ENCODE results near the gene SENP5. TPM values are rescaled to one million over a fixed set of nuclear protein-coding genes. Genes with fewer than 3 reads are reported as not detected.
"Not testable (repeated sequence)": the region's sequence is repeated elsewhere in the genome, so short reads cannot be mapped to it uniquely, and the experiment has no call there.

SENP5 gene
- total RNA-seq, 2 donors from 2014 or later: 26.9 to 31.7 TPM

DNA sequence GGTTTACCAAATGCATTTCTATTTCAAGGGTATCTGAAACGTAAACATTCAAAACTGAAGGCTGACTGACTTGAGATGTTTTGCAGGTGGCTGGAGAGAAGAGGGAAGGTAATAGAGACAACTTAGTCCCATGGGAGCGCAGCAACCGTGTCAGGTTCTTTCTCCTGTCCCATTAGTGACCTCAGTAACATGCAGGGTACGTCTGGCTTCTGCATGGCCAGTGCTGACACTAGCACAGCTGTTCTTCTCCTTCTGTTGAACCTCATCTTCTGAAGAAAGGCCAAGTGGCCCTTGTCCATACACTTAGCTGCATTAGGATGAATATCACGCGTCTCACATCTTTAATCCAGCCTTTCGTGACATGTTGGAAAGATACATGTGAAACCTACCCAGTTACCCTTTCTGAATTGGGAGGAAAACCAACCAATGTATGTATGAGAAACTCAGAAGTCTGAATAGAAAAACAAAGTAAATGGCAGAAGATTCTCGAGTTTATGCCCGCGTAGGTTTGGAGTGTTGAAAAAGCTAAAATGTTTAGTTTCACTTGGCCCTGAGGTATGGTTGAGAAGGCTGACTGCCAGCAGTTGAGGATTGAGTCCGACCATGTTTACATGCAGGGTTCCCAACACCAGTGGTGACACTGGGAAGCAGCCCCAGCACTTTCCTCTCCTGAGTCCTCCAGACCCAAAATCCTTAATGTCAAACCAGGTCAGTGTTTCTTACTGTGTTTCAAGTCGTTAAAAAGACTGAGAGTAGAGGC is 64.3 kb downstream of the SENP5 start:
- ATAC-seq (no peak), DNase-seq (no peak)
- intact Hi-C loops (cut with DNase I, micrococcal nuclease): no loop called here

DNA sequence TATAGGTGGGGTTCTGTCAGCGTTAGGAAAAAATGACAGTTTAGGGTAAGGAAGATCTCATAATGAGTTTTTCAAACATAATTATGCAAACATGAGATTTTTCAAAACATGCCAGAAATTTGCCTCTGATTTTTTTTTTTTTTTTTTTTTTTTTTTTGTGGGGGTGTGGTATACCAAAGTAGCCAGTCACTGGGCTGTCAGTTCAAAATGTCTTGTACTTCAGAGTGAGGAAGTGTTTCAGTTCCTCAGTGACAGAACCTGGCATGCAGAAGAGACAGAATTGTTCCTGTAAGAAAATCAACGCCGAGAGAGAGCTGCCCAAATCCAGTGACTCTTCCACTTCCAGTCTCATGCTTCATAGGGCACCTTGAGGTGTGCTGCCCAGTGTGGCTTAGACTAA is 64.9 kb downstream of the SENP5 start:
- ATAC-seq: peak; percentile 14
- no peak for DNase-seq
- intact Hi-C loops (cut with DNase I, micrococcal nuclease): no loop called here

DNA sequence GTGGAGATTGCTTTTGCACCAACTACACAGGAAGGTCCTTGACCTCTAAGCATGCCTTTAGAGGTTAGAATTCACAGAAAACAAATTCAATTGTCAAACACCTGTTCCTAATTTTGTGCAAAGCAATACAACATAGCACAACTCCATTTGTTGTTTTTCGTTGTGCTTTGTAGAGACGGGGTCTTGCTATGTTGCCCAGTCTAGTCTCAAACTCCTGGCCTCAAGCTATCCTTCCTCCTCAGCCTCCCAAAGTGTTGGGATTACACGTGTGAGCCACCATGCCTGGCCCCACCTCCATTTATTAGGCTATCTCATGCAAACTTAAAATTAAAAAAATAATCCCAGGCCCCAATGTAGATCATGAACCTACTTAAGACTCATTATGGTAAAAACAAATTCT is 68.6 kb downstream of the SENP5 start:
- intact Hi-C loops (cut with DNase I, micrococcal nuclease): no loop called here
- DNase-seq (no peak), ATAC-seq (no peak)

DNA sequence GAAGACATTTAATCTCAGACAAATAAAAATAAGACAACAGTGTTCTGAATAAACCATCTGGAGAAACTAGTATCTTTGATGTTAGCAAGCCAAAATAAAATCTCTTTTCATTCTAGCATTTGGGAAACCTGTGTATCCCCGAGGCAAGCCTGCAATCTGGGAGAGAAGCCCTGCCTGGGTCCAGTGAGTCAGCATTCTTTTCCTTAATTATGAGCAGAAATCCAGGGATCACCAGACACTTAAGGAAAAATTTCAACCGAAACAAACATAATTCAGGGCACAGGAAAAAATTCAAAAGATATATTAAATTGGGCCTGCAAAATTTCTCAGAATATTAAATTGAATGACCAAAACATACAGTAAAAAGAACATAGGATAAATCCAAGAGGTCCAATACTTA is 70.4 kb downstream of the SENP5 start:
- intact Hi-C loops (cut with DNase I, micrococcal nuclease): no loop called here
- no peak for ATAC-seq
- no peak for DNase-seq

DNA sequence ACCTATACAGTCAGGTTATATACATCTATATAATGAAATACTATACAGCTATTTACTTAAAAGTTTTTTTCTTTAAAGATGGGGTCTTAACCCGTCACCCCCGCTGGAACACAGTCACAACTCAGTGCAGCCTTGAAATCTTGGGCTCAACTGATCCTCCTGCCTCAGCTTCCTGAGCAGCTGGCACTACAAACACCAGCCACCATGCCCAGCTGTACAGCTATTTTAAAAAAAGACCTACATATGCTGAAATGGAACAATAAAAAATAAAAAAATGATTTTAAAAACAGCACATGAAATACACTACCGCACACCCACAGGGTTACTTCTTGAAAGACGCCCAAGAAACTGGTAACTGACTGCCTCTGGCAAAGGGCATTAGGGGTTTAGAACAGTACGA is 70.9 kb downstream of the SENP5 start:
- intact Hi-C loops (cut with DNase I, micrococcal nuclease): no loop called here
- ATAC-seq (no peak), DNase-seq (no peak)

DNA sequence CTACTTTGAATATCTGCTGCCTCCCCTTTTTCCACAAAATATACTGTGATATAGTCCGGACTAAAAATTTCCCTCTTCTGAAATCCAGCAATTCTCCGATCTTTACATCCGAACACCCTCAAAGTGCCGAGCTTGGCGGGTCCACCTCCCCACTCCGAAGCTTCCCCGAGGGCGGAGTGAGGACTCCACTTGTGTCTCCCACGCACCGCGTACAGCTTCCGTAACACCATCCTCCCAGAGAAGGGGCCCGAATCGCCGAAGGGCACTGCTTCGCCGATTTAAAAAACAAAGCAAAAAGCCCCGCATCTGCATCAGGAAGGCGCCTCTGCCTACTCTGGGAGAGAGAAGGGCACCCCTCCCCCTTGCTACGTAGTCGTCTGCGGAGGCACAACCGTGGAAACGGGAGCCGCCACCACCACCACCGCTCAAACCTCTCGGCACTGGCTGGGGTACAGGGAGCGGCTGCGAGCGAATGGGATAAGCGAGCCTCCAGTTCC is 74.1 kb downstream of the SENP5 start:
- peak; percentile 64 to 71 for DNase-seq
- intact Hi-C loops (cut with DNase I, micrococcal nuclease): no loop called here
- ATAC-seq: peak; percentile 50

DNA sequence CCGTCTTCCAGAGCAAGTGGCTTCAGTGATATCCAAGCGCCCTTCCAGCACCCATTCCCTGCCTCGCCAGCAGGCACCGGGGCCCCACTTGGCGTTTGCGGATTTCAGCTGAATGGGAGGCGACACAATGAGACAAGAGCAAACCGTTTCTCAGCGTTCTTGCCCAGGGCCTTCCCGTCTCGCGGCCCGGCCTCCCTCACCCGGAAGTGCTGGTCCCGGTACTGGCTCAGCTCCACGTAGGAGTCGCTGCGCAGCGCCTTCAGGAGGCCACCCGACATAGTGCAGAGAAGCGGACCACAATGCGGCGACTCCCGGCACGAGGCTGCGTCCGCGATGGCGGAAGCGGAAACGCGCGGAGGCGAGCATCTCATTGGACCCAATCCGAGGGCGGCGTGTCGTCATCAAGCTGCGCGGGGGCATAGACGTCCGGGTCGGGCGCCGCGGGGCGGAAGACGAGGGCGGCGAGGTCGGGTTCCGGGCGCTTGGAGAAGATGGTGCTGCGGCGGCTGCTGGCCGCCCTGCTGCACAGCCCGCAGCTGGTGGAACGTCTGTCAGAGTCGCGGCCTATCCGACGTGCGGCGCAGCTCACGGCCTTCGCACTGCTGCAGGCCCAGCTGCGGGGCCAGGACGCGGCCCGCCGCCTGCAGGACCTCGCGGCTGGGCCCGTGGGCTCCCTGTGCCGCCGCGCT is 74.7 kb downstream of the SENP5 start, which contains the start of gene NCBP2:
TSS of gene NCBP2 (minus strand) at position 303 of the 689 bp plus-strand sequence. CDS start at position 278, 25 bp downstream.
- DNase-seq: peak; percentile 99 to 100
- intact Hi-C loops (cut with DNase I, micrococcal nuclease): no loop called here
- peak; percentile 82 for ATAC-seq

DNA sequence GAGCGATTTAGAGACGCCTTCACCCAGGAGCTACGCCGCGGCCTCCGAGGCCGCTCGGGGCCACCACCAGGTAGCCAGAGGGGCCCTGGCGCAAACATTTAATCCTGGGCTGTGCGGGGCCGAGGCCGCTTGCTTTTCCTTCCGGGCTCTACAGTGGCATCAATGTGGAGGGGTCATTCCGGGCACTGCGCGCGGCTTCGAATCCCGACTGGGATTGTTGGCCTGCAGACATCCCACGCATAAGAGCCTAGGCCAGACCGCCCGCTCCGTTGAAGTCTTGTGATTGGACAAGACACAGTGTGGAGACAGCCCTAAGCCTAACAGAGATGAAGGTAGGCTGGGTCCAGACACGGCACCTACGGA is 75.2 kb downstream of the SENP5 start:
- intact Hi-C loops (cut with DNase I, micrococcal nuclease): no loop called here
- peak; percentile 53 to 59 for DNase-seq
- peak; percentile 39 for ATAC-seq

DNA sequence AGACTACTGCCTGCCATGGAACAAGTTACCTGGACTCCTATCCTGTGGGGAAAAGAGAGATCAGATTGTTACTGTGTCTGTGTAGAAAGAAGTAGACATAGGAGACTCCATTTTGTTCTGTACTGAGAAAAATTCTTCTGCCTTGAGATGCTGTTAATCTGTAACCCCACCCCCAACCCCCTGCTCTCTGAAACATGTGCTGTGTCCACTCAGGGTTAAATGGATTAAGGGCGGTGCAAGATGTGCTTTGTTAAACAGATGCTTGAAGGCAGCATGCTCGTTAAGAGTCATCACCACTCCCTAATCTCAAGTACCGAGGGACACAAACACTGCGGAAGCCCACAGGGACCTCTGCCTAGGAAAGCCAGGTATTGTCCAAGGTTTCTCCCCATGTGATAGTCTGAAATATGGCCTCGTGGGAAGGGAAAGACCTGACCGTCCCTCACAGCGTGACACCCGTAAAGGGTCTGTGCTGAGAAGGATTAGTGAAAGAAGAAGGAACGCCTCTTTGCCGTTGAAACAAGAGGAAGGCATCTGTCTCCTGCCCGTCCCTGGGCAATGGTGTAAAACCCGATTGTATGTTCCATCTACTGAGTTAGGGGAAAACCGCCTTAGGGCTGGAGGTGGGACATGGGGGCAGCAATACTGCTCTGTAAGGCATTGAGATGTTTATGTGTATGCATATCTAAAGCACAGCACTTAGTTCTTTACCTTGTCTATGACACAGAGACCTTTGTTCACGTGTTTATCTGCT is 76.5 kb downstream of the SENP5 start:
- ATAC-seq; DNase-seq; intact Hi-C loops (cut with DNase I, micrococcal nuclease): not testable (repeated sequence)

DNA sequence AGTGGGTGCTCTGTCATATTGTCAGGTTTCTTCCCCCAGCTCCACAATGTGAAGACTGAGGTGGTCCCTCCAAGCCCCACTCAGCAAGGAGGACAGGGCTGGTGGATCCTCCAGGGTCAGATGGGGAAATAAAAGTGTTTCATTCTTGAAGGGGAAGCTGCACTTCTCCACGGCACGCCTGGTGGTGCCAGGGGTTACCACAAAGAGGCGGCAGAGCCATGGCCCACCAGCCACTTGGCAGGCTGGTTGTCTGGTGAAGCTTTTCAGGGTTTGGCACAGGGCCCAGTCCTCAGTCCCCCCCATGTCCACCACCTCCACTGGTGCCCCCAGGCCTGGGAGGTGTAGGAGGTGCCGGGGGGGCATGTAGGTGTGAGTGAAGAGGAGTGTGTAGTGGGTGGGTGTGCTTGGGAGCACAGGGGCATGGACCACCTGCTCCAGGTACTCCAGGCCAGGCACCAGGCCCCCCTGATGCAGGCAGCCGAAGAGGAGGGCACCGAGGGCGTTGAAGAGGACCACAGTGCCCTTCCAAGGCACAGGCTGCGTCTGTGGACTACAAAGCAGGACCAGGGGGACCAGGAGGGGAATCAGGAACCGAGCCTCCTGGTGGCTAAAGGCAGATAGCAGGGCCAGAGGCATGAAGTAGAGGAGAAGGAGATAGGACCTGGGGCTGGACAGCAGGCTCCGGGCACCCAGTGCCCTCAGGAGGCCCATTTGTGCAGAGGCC is 79.6 kb downstream of the SENP5 start:
- no peak for ATAC-seq
- intact Hi-C loops (cut with DNase I, micrococcal nuclease): no loop called here

DNA sequence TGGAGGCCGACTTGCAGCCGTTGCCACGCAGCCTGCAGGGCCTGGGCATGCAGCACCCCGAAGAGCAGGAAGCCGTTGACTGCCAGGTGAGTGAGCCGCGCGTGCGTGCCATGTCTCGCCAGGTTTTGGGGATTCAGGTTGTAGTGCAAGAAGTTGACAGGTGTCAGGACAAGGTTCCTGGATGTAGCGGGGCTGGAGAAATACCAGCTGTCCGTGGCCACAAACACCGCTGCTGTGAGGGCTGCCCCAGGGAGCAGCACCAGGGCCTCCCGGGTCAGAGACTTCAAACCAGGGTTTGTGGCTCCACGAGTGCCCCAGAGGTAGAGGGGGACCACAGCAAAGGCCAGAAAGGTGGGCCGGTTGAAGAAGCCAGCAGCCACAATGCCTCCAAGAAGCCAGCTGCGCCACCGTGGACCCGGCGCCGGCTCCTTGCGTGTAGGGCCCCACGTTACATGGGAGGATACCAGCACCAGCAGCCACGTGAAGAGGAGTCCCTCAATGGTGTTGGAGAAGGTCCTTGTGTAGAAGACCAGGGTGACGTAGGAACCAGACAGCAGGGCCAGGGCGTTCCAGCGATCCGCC is 80.2 kb downstream of the SENP5 start:
- DNase-seq: no peak
- no peak for ATAC-seq
- intact Hi-C loops (cut with DNase I, micrococcal nuclease): no loop called here

More for the DNA sequence above, 79.6 kb downstream of the SENP5 start:
- DNase-seq: no peak

DNA sequence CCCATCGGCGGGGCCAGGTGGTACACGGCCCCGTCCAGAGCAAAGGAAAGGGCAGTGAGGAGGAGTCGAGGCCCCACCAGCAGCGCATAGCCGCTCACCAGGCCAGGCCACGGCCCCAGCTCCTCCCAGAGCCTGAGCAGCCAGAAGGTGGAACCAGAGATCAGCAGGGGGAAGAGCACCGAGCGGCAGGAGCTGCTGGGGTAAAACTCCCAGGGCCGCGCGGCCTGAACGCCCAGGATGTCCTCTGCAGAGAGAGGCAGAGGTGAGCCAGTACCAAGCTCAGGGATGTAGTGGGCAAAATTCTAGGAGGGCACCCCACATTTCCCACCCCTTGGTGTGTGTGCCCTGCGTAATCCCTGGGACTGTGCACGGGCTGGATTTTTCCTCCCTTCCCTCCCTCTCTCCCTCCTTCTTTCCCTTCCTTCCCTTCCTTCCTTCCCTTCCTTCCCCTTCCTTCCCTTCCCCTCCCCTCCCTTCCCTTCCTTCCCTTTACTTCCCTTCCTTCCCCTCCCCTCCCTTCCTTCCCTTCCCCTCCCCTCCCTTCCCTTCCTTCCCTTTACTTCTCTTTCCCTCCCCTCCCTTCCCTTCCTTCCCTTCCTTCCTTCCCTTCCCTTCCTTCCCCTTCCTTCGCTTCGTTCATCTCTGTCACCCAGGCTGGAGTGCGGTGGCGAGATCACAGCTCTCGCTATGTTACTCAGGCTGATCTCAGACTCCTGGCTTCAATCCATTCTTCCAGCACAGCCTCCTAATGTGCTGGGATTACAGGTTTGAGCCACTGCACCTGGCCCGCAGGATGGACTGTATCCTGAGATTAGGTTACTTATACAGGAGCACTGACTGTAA is 80.9 kb downstream of the SENP5 start:
- ATAC-seq: peak; percentile 61
- intact Hi-C loops (cut with DNase I, micrococcal nuclease): no loop called here
- DNase-seq: peak in 1 of 2 donors; percentile 52

DNA sequence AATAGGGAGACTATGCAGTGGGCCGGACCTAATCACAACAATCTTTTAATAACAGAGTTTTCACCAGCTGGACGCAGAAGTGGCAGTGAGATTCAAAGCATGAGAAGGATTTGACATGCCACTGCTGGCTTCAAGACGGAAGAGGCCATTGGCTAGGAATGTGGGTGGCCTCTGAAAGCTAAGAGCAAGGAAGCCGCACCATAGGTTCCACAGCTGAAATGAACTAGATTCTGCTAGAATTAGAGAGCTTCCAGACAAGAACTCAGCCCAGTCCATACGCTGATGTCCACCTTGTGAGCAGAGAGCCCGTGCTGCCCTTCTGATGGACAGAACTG is 81.5 kb downstream of the SENP5 start:
- DNase-seq (no peak), ATAC-seq (no peak)
- intact Hi-C loops (cut with DNase I, micrococcal nuclease): no loop called here

DNA sequence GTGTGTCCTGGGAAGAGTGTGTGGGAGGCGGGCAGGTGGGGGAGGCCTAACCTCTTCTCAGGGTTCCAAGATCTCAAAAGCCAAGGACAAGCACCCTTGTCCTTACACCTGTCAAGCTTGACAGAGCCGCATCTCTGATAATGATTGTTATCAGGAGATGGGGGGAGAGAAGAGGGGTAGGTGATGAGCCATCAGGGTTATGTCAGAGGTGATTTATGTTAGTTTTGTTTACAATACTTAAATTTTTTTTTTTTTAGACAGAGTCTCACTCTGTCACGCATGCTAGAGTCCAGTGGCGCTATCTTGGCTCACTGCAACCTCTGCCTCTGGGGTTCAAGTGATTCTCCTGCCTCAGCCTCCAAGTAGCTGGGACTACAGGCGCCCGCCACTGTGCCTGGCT is 82.0 kb downstream of the SENP5 start:
- DNase-seq: no peak
- intact Hi-C loops (cut with DNase I, micrococcal nuclease): no loop called here
- ATAC-seq: no peak

DNA sequence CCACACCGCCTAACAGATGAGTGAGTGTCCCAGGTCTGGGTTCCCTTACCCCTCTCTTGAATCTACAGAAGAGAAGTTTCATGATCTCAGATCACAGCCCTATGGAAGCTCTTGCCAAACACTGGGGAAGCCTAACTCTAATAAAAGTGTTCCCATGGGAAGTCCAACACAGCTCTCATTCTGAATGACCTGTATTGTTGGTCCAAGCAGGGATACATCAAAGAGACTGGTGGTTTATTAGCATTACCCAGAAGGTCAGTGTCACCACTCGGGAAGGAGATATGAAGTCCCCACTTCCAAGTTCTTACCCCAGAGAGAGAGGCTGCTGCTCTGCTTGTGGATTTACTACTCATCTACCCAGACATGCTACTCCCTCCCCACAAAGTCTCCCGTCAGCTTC is 83.7 kb downstream of the SENP5 start:
- intact Hi-C loops (cut with DNase I, micrococcal nuclease): no loop called here
- no peak for ATAC-seq
- DNase-seq: no peak

DNA sequence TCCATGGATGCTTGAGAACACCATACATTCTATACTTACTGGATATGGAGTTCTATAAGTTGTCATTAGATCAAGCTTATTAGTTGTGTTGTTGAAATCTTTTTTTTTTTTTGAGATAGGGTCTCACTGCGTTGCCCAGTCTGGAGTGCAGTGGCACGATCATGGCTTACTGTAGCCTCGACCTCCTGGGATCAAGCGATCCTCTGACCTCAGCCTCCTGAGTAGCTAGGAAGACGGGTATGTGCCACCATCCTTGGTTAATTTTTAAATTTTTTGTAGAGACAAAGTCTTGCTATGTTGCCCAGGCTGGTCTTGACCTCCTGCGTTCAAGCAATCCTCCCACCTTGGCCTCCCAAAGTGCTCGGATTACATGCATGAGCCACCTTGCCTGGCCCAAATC is 87.1 kb downstream of the SENP5 start:
- DNase-seq (no peak), ATAC-seq (no peak)
- intact Hi-C loops (cut with DNase I, micrococcal nuclease): no loop called here

DNA sequence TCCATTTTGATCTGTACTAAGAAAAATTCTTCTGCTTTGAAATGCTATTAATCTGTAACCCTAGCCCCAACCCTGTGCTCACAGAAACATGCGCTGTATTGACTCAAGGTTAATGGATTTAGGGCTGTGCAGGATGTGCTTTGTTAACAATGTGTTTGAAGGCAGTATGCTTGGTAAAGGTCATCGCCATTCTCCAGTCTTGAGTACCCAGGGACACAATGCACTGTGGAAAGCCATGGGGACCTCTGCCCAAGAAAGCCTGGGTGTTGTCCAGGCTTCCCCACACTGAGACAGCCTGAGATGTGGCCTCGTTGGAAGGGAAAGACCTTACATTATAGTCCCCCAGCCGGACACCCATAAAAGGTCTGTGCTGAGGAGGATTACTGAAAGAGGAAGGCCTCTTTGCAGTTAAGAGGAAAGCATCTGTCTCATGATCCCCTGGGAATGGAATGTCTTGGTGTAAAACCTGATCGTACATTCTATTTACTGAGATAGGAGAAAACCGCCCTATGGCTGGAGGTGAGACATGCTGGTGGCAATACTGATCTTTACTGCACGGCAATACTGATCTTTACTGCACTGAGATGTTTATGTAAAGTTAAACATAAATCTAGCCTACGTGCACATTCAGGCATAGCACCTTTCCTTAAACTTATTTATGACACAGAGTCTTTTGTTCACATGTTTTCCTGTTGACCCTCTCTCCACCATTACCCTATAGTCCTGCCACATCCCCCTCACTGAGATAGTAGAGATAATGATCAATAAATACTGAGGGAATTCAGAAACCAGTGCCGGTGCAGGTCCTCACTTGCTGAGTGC is 94.6 kb downstream of the SENP5 start:
- DNase-seq (peak in 1 of 2 donors; percentile 64), ATAC-seq (peak; percentile 81)
- intact Hi-C loops (cut with DNase I, micrococcal nuclease): no loop called here

Data from left colon (tissue), 2 donors.